Caco-2 (cell line): Measurements from ENCODE around the gene COL27A1. TPM values are rescaled to one million over a fixed set of nuclear protein-coding genes. Genes with fewer than 3 reads are reported as not detected.

Experiments
- BruUV-seq: library from RNA; stranded (reverse); fragments of 400-500 nt; replicated peaks from 2 replicates; lab custom pipeline; 2021; lab: Mats Ljungman, UMichigan
- CTCF ChIA-PET: fragments of 300-600 bp; sonication (Branson Sonifier 250); formaldehyde crosslinking; loops from one replicate; lab custom pipeline; 2022; ENCODE audit warnings: antibody characterized with exemption; lab: Charles Lee
- POLR2A ChIA-PET: fragments of 300-600 bp; sonication (Branson Sonifier 250); formaldehyde crosslinking; loops from one replicate; lab custom pipeline; 2022; ENCODE audit warnings: antibody characterized with exemption; lab: Charles Lee
- DNase-seq, 2 experiments: peaks; one replicate each; pipeline versions ENCODE4 v3.0.0 to v3.0.0-alpha.2; 2020 to 2022
- H3K27me3 ChIP-seq: replicated peaks from 2 replicates; pipeline ENCODE4 v1.6.0; 2011; ENCODE audit warnings: low read length; ENCODE audit not compliant: control insufficient read depth, insufficient read depth
- H3K36me3 ChIP-seq: 2 replicates; pipeline ENCODE4 v1.5.1; 2011; ENCODE audit warnings: low read length; ENCODE audit not compliant: control insufficient read depth, insufficient read depth
- H3K4me1 ChIP-seq: fragments of 250-450 bp; sonication (Bioruptor Pico); 2 replicates; pipeline ENCODE4 v1.5.1; 2020; ENCODE audit warnings: mild to moderate bottlenecking
- H3K4me3 ChIP-seq: 2 replicates; pipeline ENCODE4 v1.5.1; 2011; ENCODE audit warnings: low read depth, mild to moderate bottlenecking, control low read depth, low read length
- H3K9me3 ChIP-seq: fragments of 250-450 bp; sonication (Bioruptor Pico); 2 replicates; pipeline ENCODE4 v1.5.1; 2020; ENCODE audit warnings: mild to moderate bottlenecking, moderate library complexity
- H3K27ac Mint-ChIP-seq: one replicate; pipeline ENCODE4 v1.8.0; 2022; ENCODE audit warnings: mixed read lengths; ENCODE audit not compliant: unreplicated experiment
- H3K27me3 Mint-ChIP-seq: one replicate; pipeline ENCODE4 v1.8.0; 2022; ENCODE audit warnings: mixed read lengths; ENCODE audit not compliant: insufficient read depth, unreplicated experiment
- H3K36me3 Mint-ChIP-seq: one replicate; pipeline ENCODE4 v1.8.0; 2022; ENCODE audit warnings: mild to moderate bottlenecking, mixed read lengths; ENCODE audit not compliant: insufficient read depth, unreplicated experiment
- H3K4me1 Mint-ChIP-seq: one replicate; pipeline ENCODE4 v1.8.0; 2022; ENCODE audit warnings: low read depth, mixed read lengths; ENCODE audit not compliant: unreplicated experiment
- H3K4me3 Mint-ChIP-seq: one replicate; pipeline ENCODE4 v1.8.0; 2022; ENCODE audit warnings: mild to moderate bottlenecking, moderate library complexity, mixed read lengths; ENCODE audit not compliant: unreplicated experiment
- H3K9me3 Mint-ChIP-seq: one replicate; pipeline ENCODE4 v1.8.0; 2022; ENCODE audit warnings: mixed read lengths; ENCODE audit not compliant: unreplicated experiment
- CTCF ChIP-seq, 2 experiments: fragments of 200-600 bp in 1 of 2; IDR thresholded peaks; 1 replicate in 1 of 2; 2 replicates in 1 of 2; pipeline versions ENCODE4 v1.5.1 to v1.8.0; 2011 to 2022; ENCODE audit warnings: antibody characterized with exemption in 1 of 2, control low read depth in 1 of 2, inconsistent platforms in 1 of 2, low read depth in 1 of 2, low read length in 1 of 2, mild to moderate bottlenecking in 1 of 2, moderate library complexity in 1 of 2; ENCODE audit not compliant: insufficient read depth in 1 of 2, severe bottlenecking in 1 of 2, unreplicated experiment in 1 of 2
- intact Hi-C: fragments of 100-400 bp; cut with micrococcal nuclease; formaldehyde crosslinking; loops from one replicate; pipeline ENCODE4 v1.10.0; 2022; ENCODE audit not compliant: unreplicated experiment
- total RNA-seq: library from RNA; stranded (reverse); gene quantifications from 2 replicates; pipeline ENCODE4 v1.2.3, GENCODE V29; 2022

The COL27A1 gene
- total RNA-seq, 1 experiment from 2014 or later: 31.1 TPM

- Mint-ChIP-seq H3K27ac (no peak overlapping the region), H3K9me3 (no peaks in the 10 kb centered on the region), H3K36me3 (peaks cover 6% of the 10 kb centered on the region), H3K4me3 (no peak overlapping the region), H3K4me1 (no peaks in the 10 kb centered on the region), H3K27me3 (no peaks in the 10 kb centered on the region)
- POLR2A ChIA-PET: no interaction called here
- TF ChIP-seq CTCF (IDR thresholded peaks at IDR 0.05; ENCODE audit: insufficient read depth in 1 of 2, low read depth in 1 of 2, low read length in 1 of 2, severe bottlenecking in 1 of 2, unreplicated experiment in 1 of 2): no peak
- no TSS peak for BruUV-seq
- CTCF ChIA-PET: no interaction called here
- Histone ChIP-seq H3K9me3 (no peaks in the 10 kb centered on the region), H3K27me3 (no peaks in the 10 kb centered on the region), H3K4me3 (no peak overlapping the region), H3K4me1 (no peaks in the 10 kb centered on the region), H3K36me3 (no peaks in the 10 kb centered on the region; the same call in 1 of the 2 replicates)
- intact Hi-C loops: no loop called here
- DNase-seq: no peak
These were observed 101.5 kb downstream of the COL27A1 start for GRCh38 chr9:114256827-114257328.

- Mint-ChIP-seq H3K9me3 (no peaks in the 10 kb centered on the region), H3K27me3 (no peaks in the 10 kb centered on the region), H3K4me3 (no peak overlapping the region), H3K4me1 (no peaks in the 10 kb centered on the region), H3K27ac (no peak overlapping the region), H3K36me3 (peaks cover 6% of the 10 kb centered on the region)
- Histone ChIP-seq H3K9me3 (no peaks in the 10 kb centered on the region), H3K4me1 (no peaks in the 10 kb centered on the region), H3K4me3 (no peak overlapping the region), H3K27me3 (no peaks in the 10 kb centered on the region), H3K36me3 (no peaks in the 10 kb centered on the region; the same call in 1 of the 2 replicates)
- ChIA-PET CTCF (no interaction called here), POLR2A (no interaction called here)
- no peak for DNase-seq
- intact Hi-C loops: no loop called here
- TF ChIP-seq CTCF (IDR thresholded peaks at IDR 0.05; ENCODE audit: insufficient read depth in 1 of 2, low read depth in 1 of 2, low read length in 1 of 2, severe bottlenecking in 1 of 2, unreplicated experiment in 1 of 2): no peak
- BruUV-seq: no TSS peak
These were observed 102.9 kb downstream of the COL27A1 start for GRCh38 chr9:114258218-114258617.

DNA sequence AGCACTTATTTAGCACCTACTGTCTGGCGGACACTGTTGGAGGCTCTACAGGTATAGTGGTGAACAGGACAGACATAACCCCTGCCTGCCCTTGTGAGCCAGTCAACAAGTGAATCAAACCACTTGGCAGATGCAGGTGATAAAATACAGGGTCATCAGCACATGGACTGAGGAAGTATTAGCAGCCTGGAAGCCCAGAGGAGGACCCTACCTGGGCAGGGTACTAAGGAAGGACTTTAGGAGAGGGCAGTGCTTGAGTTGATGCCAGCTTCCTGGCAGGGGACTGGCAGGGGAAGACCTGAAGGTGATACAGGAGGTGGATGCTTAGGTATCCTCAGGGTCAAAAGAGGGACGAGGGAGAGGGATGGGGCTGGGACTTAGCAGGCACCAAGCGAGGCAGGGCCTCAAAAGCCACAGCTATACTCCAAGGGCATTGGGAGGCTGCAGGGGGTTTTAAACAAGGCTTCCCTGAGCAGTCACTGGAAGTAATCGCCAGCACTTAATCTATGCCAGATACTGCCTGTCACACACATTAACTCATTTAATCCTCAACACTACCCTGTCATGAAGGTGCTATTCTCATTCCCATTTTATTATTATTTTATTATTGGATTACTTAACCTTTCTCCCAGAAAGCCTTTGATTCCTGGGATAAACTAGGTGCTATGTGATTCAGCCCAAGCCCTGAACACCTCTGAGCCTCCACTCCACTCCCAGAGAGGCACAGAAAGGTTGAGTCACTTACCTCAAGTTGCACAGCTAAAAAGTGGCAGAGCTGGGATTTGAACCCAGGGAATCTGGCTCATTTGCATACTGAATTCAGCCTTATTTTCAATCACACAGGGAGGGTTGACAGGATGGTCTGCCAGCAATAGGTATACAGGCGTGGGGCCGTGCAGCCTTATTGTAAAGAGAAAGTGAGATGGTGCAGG is 103.8 kb downstream of the COL27A1 start:
- H3K4me3 ChIP-seq: no peak overlapping the region
- CTCF ChIA-PET: interaction anchor here (0.8 kb wide), 1 partner anchor 13 kb away, joined by 6 read pairs; no protein-coding TSS in a partner anchor
- H3K4me1 ChIP-seq: no peaks in the 10 kb centered on the region
- Mint-ChIP-seq H3K9me3 (no peaks in the 10 kb centered on the region), H3K4me3 (no peak overlapping the region), H3K27me3 (no peaks in the 10 kb centered on the region), H3K36me3 (peaks cover 1% of the 10 kb centered on the region), H3K27ac (no peak overlapping the region), H3K4me1 (no peaks in the 10 kb centered on the region)
- no peak for TF ChIP-seq CTCF (IDR thresholded peaks at IDR 0.05; ENCODE audit: insufficient read depth in 1 of 2, low read depth in 1 of 2, low read length in 1 of 2, severe bottlenecking in 1 of 2, unreplicated experiment in 1 of 2)
- no TSS peak for BruUV-seq
- DNase-seq: no peak
- intact Hi-C loops: no loop called here
- no peaks in the 10 kb centered on the region for H3K9me3 ChIP-seq
- no peaks in the 10 kb centered on the region; the same call in 1 of the 2 replicates for H3K36me3 ChIP-seq
- H3K27me3 ChIP-seq: no peaks in the 10 kb centered on the region
- POLR2A ChIA-PET: no interaction called here
